Activated gamma-delta T cell treated with Interleukin-2 at 50 U/mL for 16 hours (primary cell): ENCODE data around the gene COL15A1.

Experiments used
- DNase-seq: peaks from one replicate; pipeline ENCODE4 v3.0.0-alpha.2; 2020

The COL15A1 gene

DNA sequence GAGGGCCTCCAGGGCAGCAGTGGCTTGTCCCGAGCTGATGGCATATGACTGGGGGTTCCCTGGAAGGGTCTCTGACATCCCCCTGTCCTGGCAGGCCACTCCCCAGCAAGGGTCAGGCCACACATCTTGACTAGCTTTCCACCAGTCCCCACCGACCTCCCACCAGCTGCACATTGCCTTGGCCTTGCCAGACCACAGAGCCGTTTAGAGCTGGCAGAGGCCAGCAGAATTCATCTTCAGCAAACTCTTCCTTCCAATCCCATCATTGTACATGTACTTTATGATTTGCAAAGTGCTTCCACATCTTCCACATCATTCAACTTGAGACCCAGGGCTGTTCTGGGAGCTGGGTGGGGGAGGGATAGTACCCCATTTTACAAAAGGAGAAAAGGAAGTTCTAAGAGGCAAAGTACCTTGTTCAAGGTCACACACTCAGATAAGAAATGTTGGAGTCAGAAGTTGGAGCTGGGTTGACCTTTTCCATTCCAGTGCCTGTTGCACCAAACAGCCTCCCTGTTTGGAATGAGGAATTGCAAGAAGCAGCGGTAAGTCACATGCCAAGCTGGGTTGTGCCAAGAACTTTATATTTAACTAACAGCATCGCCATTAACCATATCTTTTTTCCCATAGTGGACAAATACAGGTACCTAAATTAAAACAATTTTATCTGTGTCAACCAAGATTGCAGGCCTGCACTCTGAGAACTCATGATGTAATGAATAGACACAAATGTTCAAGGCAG, 25.8 kb upstream of the COL15A1 start:
- DNase-seq: no peak

DNA sequence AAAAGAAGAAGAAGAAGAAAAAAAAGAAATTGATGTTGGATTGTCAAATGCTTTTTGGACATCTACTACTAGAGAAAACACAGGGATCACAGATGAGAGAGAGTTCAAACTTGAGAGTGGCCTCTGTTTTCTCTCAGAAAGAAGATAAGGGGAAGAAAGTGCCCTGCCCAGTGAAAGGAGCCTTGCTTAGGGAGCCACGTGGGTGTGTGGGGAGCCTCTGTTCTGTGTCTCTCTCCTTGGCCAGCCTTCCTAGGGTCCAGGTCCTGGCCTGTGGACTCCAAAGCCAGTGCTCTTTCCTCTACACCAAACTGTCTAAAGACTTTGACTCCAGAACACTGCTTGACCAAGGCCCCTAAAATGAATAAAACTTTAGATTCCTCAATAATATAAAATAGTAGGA, 22.0 kb upstream of the COL15A1 start:
- no peak for DNase-seq

DNA sequence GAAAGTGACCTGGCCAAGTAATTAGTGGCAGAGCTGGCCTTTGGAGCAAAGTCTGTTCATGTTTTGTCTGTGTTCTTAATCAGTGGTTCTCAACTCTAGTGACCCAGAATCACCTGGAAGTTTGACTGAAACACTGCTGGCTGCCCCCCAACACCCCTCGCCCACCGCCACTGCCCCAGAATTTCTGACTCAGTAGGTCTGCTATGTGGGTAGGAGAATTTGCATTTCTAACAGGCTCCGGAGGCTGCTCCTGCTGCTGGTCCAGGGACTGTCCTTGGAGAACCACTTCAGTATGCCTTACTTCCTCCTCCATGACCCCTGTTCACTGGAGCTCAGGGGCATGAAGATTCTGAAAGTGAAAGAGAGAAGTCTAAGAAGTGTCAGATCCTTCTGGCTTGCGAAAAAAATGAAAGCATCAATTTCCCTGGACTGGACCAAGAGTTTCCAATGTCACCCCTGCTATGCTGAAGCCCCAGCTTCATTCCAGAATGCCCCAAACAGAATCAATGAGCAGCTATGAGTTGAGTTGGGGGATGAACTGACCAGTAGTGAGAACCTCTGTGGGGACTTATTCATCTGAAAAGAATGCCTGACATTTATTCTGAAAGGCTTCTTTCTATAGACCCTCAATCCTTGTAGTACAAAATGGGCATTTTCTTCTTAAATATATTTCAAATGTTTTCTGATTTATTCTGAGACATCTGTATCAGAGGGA, 20.8 kb upstream of the COL15A1 start:
- DNase-seq: no peak

DNA sequence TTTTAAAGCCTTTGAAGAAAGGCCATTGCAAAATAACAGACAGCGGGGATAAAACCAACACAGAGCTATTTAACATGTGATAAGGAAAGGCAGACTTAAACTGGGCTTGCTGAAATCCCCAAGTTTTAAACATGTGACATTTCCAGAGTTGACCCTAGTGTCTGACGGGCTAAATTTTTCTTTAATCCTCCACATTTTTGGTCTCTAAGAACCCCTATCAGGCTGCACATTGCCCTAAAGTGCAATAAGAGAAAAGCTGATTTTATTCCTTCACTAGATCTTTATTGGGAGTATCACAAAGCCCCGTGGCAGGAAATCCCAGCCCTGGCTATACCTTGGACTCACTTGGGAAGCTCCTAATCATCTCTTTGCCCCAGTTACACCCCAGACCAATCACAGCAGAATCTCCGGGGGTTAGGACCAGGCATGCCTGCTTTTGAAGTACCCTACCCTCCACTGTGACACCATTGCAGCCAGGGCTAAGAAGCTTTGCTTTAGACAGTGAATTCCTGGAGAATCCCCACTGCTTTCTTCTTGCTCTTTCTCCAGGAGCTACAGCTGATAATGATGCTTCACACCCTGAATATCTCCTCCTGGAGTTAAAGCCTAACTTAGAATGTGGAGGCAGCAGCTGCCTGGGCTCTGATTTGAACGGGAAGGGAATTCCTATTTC, 20.1 kb upstream of the COL15A1 start:
- DNase-seq: no peak

DNA sequence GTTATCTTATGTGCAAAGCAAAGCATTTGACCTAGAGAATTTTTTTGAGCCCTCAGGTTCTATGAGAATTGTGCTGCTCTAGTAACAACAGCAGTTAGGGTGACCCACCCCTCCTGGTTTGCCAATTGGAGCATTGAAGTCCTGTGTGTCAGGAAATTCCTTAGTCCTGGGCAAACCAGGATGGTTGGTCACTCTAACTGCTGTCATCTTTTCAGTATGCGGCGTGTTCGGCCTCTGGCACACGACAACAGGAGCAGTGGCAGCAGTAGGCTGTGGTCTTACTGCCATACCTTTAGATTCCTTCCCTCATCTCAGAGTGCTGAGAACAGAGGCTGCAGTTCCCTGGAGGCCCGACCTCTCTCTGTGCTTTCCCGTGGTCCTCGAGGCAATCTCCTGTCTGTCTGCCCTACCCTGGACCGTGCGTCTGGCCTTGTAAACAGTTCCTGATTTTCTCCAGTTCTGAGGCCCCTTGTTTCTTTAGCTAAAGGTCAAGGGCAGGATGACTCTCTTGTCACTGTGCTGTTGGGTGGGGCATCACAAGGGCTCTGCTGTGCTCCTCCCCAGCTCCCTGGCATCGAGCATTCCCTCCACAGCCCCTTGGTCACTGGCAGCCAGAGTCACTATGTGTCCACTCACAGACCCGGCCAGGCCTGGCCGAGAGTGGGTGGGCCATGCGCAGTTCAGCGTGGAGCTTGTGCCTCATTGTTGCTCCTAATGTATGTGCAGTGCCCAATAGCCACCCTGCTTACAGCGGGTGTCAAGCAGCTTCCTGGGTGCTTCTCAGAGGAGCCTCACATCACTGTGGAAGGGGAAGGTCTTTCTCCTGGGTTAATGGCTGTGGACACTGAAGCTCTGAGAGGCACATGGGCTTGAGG, 18.5 kb upstream of the COL15A1 start:
- DNase-seq: no peak

DNA sequence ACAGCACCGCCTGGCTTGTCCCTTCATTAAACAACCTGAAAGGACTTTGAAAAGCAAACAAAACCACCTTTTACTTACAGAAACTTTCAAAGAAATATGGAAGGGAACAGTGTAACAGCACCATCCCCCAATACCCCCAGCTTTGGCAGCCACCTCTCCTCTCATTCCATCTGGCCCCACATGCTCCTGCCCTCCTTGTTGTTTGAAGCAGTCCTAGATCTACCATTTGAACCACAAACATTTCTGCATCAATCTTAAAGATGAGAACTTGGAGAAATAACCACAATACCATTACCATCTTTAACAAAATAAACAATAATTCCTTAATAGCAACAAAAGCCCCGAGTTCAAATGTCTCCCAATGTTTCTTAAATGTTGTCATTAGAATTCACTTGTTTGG, 17.8 kb upstream of the COL15A1 start:
- no peak for DNase-seq

DNA sequence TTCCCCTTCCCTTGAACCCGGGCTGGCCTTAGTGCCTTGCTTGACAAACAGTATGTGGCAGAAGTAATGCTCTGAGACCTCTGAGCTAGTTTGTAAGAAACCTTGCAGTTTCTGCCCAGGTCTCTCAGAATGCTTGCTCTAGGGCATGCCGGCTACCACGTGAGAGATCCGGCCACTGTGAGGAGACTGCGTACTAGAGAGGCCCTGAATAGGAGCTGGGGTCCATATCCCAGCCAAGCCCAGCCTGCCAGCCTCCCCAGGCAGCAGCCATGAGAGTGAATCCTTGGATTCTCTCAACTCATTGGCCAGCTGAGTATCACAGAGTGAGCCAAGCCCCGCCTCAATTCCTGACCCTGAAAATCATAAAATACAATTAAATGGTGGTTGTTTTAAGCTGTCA, 16.0 kb upstream of the COL15A1 start:
- DNase-seq: no peak

DNA sequence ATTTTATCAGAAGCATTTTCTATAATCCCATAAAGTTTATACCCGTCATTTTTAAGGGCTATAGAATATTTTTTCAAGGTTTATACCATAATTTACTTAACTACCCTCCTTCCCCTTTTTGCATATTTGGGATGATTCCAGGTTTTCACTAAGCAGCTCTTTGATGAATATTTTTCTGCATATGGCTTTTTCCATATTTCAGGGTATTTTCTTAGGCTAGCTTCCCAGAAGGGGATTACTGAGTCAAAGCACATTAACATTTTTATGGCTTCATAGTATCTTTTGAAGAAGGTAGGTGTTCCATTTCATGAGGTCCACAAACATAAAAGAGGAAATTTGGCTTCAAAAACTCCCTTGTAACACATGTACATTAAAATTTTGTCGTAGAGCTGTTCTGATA, 14.6 kb upstream of the COL15A1 start:
- no peak for DNase-seq

DNA sequence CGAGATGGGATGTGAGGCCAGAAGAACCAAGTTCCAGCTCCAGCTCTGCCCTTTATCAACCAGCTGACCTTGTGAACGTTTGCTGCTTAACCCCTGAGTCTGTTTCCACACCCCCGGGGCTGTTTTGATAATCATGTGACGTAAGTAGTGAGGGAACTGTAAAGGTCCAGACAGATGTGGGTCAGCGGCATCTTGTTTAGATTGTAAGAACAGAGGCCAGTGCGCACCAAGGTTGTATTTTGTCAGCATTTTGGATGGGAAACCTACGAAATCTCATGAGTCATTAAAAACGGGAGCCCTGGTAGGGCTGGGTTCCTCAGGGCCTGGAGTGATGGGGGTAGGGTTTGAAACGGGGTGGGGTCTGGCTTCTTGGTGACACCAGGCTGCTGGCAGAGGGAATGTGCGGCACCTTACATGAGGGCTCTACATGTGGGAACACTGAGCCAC, 13.8 kb upstream of the COL15A1 start:
- DNase-seq: no peak

DNA sequence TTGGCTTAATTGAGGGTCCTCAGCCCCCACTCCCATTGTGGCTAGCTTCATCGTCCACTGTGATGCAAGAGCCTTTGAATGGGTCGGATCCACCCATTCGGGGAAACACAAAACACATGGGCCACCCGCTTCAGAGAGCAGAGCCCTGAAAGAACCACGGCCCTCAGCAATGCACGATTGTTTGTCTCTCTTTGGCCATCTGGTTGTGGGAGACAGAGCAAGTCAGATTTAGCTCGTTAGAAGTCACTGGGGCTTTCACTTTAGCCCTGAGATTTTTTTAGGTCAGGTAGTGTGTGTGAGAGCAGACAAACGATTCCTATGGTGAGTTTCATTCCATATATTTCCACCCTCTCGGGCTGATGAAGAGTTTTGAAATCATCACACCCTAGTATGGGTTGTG, 12.9 kb upstream of the COL15A1 start:
- DNase-seq: no peak

DNA sequence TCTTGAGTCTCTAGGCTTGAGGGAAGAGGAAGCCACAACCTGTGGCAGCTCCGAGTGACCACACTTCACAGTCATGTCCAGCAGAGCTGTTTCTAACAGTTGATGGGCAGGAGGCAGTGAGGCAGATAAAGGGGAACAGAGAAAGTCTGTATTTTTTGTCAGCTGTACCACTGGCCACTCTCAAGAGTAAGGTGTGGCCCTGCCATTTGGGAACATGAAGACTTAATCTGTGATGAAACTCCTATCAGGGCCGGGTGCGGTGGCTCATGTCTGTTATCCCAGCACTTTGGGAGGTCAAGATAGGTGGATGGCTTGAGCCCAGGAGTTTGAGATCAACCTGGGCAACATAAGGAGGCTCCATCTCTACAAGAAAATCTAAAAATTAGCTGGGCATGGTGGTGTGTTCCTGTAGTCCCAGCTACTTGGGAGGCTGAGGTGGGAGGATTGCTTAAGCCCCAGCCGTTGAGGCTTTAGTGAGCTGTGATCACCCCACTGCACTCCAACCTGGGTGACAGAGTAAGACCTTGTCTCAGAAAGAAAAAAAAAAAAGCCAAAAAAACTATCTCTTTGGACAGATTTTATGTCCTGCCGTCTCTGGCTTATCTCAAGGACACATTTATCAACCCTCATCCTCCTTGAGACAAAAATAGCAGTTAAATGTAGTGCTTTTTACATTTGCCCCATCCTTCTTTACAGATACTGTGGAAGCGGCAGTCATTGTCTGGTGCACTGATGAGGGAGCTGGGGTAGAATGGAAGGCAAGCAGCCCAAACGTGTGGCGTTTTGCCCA, 11.9 kb upstream of the COL15A1 start:
- no peak for DNase-seq

DNA sequence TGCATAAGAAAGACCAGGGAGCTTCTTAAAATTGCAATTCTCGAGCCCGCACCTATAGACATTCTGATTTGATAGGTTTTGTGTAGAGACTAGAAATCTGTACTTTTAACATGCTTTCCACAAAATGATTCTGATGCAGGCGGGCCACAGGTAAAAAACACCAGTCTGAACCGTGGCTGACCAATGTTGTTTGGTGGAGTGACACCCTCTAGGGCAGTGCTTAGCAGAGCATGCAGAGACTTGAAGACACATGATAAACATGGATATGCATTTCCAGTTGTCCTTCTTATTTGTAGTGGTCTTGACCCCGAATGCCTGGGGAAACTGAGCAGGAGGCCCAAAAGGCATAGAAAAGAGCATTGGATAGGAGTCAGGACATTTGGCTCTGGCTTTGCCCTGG, 10.5 kb upstream of the COL15A1 start:
- no peak for DNase-seq

DNA sequence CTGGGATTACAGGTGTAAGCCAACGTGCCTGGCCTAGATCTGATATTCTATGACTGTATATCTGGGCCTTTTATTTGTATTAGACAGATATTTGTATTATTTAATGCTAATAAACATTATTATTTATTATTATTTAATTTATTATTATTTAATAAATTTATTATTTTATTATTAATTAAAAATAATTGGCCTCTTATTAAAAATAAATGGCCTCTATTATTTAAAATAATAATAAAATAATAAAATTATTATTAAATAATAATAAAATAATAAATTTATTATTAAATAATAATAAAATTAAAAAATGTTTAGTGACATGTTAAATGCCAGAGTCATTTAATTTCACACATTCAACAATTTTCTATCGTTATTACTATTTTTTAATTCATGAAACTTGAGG, 9.8 kb upstream of the COL15A1 start:
- DNase-seq: no peak

DNA sequence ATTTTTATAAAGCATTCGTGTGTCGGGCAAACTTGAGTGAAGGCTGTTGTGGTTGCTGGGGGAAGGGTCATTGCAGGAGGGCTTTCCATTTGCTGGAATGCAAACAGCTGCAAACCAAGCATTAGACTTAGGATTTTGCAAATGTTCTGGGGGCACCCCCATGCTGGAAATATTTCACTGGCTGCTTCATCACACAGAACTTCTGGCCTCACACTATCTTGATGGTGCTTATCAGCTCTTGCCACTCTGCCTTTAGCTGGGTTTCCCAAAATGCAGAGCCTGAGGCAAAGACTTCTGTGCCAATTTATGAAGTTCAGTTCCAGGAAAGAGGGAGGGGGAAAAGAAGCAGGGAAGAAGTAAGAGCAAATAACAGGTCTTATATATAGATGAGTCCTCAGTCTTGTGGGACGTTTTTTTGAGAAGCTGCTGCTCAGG, 8.6 kb upstream of the COL15A1 start:
- no peak for DNase-seq

DNA sequence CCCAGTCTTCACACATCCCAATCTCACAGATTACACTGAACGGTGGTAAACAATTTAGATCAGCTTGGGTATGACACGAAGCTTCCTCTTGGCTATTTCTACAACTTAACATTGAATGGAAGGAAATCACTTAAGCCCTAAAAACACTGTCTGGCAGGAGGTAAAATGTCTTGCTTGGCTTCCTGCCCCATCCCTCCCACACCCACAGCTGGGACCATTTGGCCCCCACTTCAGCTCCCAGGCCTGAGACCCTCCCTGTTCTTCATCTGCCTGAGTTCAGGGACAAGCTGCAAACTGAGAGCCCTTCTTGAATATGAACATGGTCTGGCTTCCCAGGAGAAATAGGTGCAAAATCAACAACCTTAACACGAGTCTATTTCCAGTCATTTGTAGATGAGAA, 3.4 kb upstream of the COL15A1 start:
- no peak for DNase-seq

DNA sequence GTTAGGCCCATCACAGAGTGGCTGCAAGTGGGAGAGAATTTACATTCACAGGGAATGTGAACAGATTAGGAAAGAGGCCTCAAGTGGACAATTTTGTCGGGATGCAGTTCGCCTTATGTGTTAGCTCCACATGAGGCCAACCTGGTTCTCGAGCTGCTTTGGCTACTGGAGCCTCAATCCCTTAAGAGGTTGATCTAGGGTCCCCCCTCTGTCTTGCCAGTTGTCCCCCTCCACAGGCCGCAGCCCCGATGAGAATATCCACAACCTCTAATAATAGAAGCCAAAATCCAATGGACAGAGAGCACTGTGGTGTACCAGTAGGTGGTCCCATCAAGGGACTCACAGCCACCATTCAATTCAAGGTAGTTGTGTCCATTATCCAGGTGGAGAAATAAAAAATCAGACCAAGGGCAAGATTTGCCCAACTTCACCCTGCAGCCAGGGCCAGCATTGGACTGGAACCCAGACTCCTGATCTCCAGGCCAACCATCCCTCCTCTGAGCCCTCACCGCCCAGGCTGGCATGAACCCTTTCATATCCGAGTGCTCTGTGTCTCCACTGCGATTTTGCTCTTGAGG, 1.7 kb upstream of the COL15A1 start:
- DNase-seq: no peak

DNA sequence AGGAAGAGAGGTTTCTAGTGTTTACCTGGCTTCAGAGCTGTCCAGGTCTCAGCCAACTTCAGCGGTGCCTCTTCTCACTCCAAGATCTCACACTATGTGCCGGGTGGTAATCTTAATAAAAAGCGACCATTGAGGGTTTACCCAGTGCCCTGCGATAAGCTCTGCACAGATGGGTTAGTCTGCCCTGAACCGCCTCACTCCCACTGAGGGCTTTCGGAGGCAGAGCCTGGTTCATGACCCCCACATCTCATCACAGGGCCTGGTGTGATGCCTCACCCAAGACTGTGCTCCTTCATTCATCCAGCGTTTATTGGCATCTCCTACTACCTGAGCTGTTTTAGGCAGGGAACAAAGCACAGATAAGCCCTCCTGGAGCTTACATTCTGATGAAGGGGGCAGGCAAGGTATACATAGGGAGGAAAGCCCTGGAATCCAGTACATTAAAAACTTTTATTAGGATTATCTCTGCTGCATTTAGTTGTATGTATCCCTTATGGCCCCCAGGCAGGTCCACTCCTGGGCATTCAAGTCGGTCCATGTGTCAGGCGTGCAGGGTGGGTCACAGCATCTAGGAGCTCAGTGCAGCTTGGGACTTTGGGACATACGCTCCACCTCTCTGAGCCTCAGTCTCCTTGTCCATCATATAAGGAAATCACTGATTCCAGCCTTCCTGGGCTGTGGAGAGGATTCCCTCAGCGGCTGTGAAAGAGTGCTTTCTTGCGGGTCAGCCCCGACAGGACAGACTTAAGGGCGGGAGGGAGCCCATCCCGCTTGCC, 613 bp upstream of the COL15A1 start:
- DNase-seq: no peak

DNA sequence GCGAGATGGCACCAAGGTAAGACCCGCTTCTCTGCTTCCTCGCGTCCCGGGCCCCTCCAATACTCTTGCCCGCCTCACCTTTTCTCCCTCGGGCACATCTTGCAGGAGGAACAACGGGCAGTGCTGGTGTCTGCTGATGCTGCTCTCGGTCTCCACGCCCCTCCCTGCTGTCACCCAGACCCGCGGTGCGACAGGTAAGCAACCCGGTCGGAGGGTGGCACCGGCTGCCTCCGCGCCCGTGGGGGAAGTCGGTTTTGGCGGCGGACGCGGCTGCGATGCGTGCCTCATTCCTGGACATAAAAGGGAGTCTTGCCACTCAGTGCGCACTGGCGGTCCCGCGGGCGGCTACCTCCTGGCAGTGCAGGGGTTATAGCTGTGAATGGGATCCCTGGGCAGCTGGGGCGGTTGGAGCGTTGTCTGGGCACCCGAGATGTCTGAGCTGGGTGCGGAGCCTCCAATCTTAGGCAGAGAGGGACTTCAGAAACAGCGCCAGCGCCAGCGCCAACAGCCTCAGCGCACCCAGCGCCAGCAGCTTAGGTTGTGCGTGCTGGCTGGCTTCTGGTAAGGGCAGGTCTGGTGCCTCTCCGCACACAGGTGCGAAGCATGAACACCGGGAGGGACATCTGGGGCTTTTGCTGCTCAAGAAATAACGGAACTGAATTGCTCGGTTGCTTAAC, 488 bp downstream of the COL15A1 start:
- no peak for DNase-seq

DNA sequence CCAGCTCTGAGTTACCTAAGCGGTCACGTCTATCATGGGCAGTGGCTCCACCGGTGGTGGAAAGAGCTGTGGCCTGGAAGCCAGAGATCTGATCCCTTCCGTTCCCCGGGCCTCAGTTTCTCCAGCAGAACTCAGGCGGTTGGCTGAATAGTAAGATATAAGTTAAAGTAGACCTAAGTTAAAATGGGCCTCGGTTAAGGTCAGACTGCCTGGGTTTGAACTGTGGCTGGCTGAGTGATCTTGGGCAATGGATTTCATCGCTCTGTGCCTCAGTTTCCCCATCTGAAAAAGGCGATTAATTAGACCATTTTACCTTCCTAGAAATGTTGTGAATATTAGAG, 997 bp downstream of the COL15A1 start:
- DNase-seq: no peak

DNA sequence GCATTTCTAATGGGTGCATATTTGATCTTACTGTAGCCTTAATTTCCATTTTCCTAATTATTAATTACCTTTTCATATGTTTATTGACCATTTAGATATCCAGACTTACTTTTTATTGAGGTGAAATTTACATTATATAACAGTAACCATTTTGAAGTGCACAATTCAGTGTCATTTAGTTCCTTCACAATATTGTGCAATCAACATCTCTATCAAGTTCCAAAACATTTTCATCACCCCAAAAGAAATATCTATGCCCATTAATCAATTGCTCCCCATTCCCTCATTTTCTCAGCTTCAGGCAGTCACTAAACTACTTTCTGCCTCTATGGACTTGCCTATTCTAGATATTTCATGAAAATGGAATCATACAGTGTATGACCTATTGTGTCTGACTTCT, 5.9 kb downstream of the COL15A1 start:
- DNase-seq: no peak

DNA sequence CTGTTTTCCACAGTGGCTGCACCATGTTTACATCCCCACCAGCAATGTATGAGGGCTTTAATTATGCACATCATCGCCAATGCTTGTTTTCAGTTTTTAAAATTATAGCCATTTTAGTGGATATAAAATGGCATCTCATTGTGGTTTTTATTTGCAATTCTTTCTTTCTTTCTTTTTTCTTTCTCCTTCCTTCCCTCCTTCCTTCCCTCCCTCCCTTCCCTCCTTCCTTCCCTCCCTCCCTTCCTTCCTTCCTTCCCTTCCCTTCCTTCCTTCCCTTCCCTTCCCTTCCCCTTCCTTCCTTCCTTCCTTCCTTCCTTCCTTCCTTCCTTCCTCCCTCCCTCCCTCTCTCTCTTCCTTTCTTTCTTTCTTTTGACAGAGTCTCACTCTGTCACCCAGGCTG, 6.6 kb downstream of the COL15A1 start:
- no peak for DNase-seq
